Common myeloid progenitor, CD34-positive (primary cell): ENCODE results near the gene PER1.

Experiments
- CTCF ChIA-PET: fragments of 350-600 bp; sonication (Branson Sonifier 250); formaldehyde crosslinking; loops from one replicate; lab custom pipeline; 2021; ENCODE audit warnings: antibody characterized with exemption; lab: Charles Lee
- POLR2A ChIA-PET: fragments of 350-600 bp; sonication (Branson Sonifier 250); formaldehyde crosslinking; loops from one replicate; lab custom pipeline; 2021; ENCODE audit warnings: antibody characterized with exemption; lab: Charles Lee
- DNase-seq, 3 donors: peaks; one replicate each; pipeline versions ENCODE4 v3.0.0 to v3.0.0-alpha.2; 2013
- H3K27ac ChIP-seq, 2 experiments: 1 replicate in 1 of 2; 2 replicates in 1 of 2; pipeline ENCODE4 v1.7.0; 2013; ENCODE audit warnings: inconsistent platforms in 2 of 2, low read length in 2 of 2, mild to moderate bottlenecking in 2 of 2, low read depth in 1 of 2, moderate library complexity in 1 of 2; ENCODE audit not compliant: severe bottlenecking in 2 of 2, insufficient read depth in 1 of 2, poor library complexity in 1 of 2
- H3K27me3 ChIP-seq, 5 experiments: replicated peaks in 2 of 5; 1 replicate in 3 of 5; 2 replicates in 2 of 5; pipeline versions ENCODE4 v1.6.1 to v1.7.0; 2013; ENCODE audit warnings: low read length in 4 of 5, mild to moderate bottlenecking in 2 of 5, moderate library complexity in 2 of 5, inconsistent platforms in 1 of 5; ENCODE audit not compliant: insufficient read depth in 5 of 5, control insufficient read depth in 4 of 5
- H3K36me3 ChIP-seq, 4 experiments: 1 replicate in 2 of 4; 2 replicates in 2 of 4; pipeline versions ENCODE4 v1.6.1 to v1.7.0; 2013; ENCODE audit warnings: low read length in 3 of 4, control low read depth in 1 of 4, mild to moderate bottlenecking in 1 of 4; ENCODE audit not compliant: control insufficient read depth in 4 of 4, insufficient read depth in 4 of 4
- H3K4me1 ChIP-seq, 4 experiments: 1 replicate in 3 of 4; 2 replicates in 1 of 4; pipeline versions ENCODE4 v1.6.1 to v1.7.1; 2013; ENCODE audit warnings: low read length in 3 of 4, mild to moderate bottlenecking in 3 of 4, control low read depth in 1 of 4, inconsistent platforms in 1 of 4, moderate library complexity in 1 of 4; ENCODE audit not compliant: control insufficient read depth in 4 of 4, insufficient read depth in 4 of 4; ENCODE audit errors: control extremely low read depth in 1 of 4
- H3K4me3 ChIP-seq, 7 experiments: 1 replicate in 4 of 7; 2 replicates in 3 of 7; pipeline versions ENCODE4 v1.5.1 to v1.7.0; 2013; ENCODE audit warnings: mild to moderate bottlenecking in 7 of 7, low read length in 6 of 7, moderate library complexity in 6 of 7, inconsistent platforms in 2 of 7, low read depth in 2 of 7, control low read depth in 1 of 7; ENCODE audit not compliant: insufficient read depth in 4 of 7, control insufficient read depth in 1 of 7; ENCODE audit errors: extremely low read depth in 1 of 7
- H3K9me3 ChIP-seq, 5 experiments: 1 replicate in 4 of 5; 2 replicates in 1 of 5; pipeline versions ENCODE4 v1.6.1 to v1.7.1; 2013; ENCODE audit warnings: low read length in 4 of 5, mild to moderate bottlenecking in 2 of 5, inconsistent platforms in 1 of 5, low read depth in 1 of 5, moderate library complexity in 1 of 5; ENCODE audit not compliant: control insufficient read depth in 4 of 5, insufficient read depth in 2 of 5; ENCODE audit errors: control extremely low read depth in 1 of 5
- WGBS: methylation state at CpG from one replicate; pipeline ENCODE4 v1.1.5; 2013; ENCODE audit not compliant: insufficient coverage; 5-methylcytosine and 5-hydroxymethylcytosine counted together

The PER1 gene

GRCh38 chr17:8149419-8150193, 2.6 kb downstream of the PER1 start:
- no peaks in the 10 kb centered on the region for H3K9me3 ChIP-seq
- peaks cover 5 to 47% (median 45%) of the 10 kb centered on the region in 4 experiments for H3K4me1 ChIP-seq
- over 99% methylated on average over 29 of the region's 29 CpGs for WGBS
- peaks cover 13 to 57% (median 46%) of the 10 kb centered on the region in 4 experiments for H3K36me3 ChIP-seq
- no peak overlapping the region for H3K27ac ChIP-seq
- no peaks in the 10 kb centered on the region for H3K27me3 ChIP-seq
- ChIA-PET CTCF (interaction anchor here (19.3 to 22.4 kb wide), 2 partner anchors 6 to 8 kb away, joined by 292 read pairs; partner anchors contain the start of genes PER1 and VAMP2), POLR2A (interaction anchor here (0.9 kb wide), 1 partner anchor 11 kb away, joined by 3 read pairs; no protein-coding TSS in a partner anchor)
- H3K4me3 ChIP-seq = no peak overlapping the region
- DNase-seq = no peak

GRCh38 chr17:8148560-8148959, 3.6 kb downstream of the PER1 start:
- H3K4me1 ChIP-seq = peaks cover 5 to 36% (median 34%) of the 10 kb centered on the region in 4 experiments
- H3K9me3 ChIP-seq = no peaks in the 10 kb centered on the region
- CTCF ChIA-PET = interaction anchor here (19.3 to 22.4 kb wide), 2 partner anchors 7 kb away, joined by 292 read pairs; partner anchors contain the start of genes PER1 and VAMP2
- 99% methylated on average over 9 of the region's 13 CpGs for WGBS
- no peaks in the 10 kb centered on the region for H3K27me3 ChIP-seq
- H3K36me3 ChIP-seq = peaks cover 13 to 67% (median 53%) of the 10 kb centered on the region in 4 experiments
- no peak for DNase-seq
- no peak overlapping the region for H3K27ac ChIP-seq
- H3K4me3 ChIP-seq = no peak overlapping the region
- POLR2A ChIA-PET = interaction anchor here (1.1 to 1.2 kb wide), 2 partner anchors 9 to 10 kb away, joined by 3 to 5 read pairs; no protein-coding TSS in a partner anchor

GRCh38 chr17:8147805-8148404, 4.3 kb downstream of the PER1 start:
- WGBS = 99% methylated on average over 12 of the region's 13 CpGs
- Histone ChIP-seq H3K36me3 (peaks cover 13 to 72% (median 53%) of the 10 kb centered on the region in 4 experiments), H3K9me3 (no peaks in the 10 kb centered on the region), H3K4me1 (peaks cover 4 to 30% (median 28%) of the 10 kb centered on the region in 4 experiments), H3K4me3 (no peak overlapping the region), H3K27ac (no peak overlapping the region), H3K27me3 (no peaks in the 10 kb centered on the region)
- ChIA-PET POLR2A (interaction anchor here (1.1 to 1.2 kb wide), 2 partner anchors 8 to 11 kb away, joined by 3 to 5 read pairs; no protein-coding TSS in a partner anchor), CTCF (interaction anchor here (19.3 to 22.4 kb wide), 2 partner anchors 6 to 7 kb away, joined by 292 read pairs; partner anchors contain the start of genes PER1 and VAMP2)
- DNase-seq = no peak

DNA sequence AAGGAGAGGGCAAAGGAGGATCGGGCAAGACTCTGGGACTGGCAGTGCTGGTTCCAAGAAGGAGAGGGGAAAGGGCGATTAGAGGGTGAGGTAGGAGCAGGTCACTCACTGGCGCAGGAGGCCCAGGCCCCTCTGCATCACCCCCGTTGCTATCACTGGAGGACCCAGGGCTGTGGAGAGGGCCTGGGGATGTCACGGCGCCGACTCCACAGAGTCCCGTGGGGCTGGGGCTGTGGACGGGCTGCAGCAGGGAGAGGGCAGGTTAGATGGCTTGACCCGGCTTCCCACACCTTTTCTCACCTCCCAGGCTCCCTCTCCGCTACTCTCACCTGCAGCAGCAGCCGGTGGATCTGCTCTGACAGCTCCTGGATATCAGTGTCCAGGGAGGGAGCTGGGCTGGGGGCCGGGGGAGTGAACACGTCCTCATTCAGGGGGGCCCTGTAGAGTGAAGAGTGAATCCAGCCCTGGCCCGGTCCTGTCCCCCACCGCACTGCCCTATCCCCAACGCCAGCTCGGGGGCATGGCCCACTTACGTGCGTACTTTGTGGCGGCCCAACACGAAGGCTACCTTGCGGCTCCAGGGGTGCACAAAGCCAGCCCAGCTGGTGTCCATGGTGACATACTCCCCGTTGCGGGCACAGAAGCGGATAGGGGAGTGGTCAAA, 4.9 kb downstream of the PER1 start:
- CTCF ChIA-PET = interaction anchor here (19.3 to 22.4 kb wide), 2 partner anchors 6 to 8 kb away, joined by 292 read pairs; partner anchors contain the start of genes PER1 and VAMP2
- no peaks in the 10 kb centered on the region for H3K9me3 ChIP-seq
- H3K27me3 ChIP-seq = no peaks in the 10 kb centered on the region
- POLR2A ChIA-PET = interaction anchor here (1.1 to 1.2 kb wide), 2 partner anchors 8 to 11 kb away, joined by 3 to 5 read pairs; no protein-coding TSS in a partner anchor
- peaks cover 13 to 79% (median 58%) of the 10 kb centered on the region in 4 experiments for H3K36me3 ChIP-seq
- H3K27ac ChIP-seq = no peak overlapping the region
- H3K4me3 ChIP-seq = no peak overlapping the region
- DNase-seq = no peak
- peaks cover 0 to 24% (median 21%) of the 10 kb centered on the region in 4 experiments for H3K4me1 ChIP-seq
- 99% methylated on average over 20 of the region's 26 CpGs for WGBS

- CTCF ChIA-PET = interaction anchor here (19.3 to 22.4 kb wide), 2 partner anchors 5 to 9 kb away, joined by 292 read pairs; partner anchors contain the start of genes PER1 and VAMP2
- no peak for DNase-seq
- H3K36me3 ChIP-seq = peaks cover 13 to 86% (median 64%) of the 10 kb centered on the region in 4 experiments
- no peaks in the 10 kb centered on the region for H3K27me3 ChIP-seq
- no peaks in the 10 kb centered on the region for H3K9me3 ChIP-seq
- WGBS = 98% methylated on average over 13 of the region's 14 CpGs
- H3K27ac ChIP-seq = no peak overlapping the region
- H3K4me1 ChIP-seq = peaks cover 0 to 16% (median 15%) of the 10 kb centered on the region in 4 experiments
- no peak overlapping the region for H3K4me3 ChIP-seq
- POLR2A ChIA-PET = interaction anchor here (1.3 kb wide), 1 partner anchor 10 kb away, joined by 5 read pairs; no protein-coding TSS in a partner anchor
Observed at GRCh38 chr17:8146381-8147140, 5.6 kb downstream of the PER1 start.

GRCh38 chr17:8145811-8146210, 6.4 kb downstream of the PER1 start:
- Histone ChIP-seq H3K27me3 (no peaks in the 10 kb centered on the region), H3K4me3 (no peak overlapping the region), H3K27ac (no peak overlapping the region), H3K36me3 (peaks cover 13 to 93% (median 68%) of the 10 kb centered on the region in 4 experiments), H3K4me1 (peaks cover 0 to 10% (median 7%) of the 10 kb centered on the region in 4 experiments), H3K9me3 (no peaks in the 10 kb centered on the region)
- WGBS = 97% methylated on average over 12 of the region's 12 CpGs
- DNase-seq = no peak
- POLR2A ChIA-PET = interaction anchor here (1.3 kb wide), 1 partner anchor 11 kb away, joined by 5 read pairs; no protein-coding TSS in a partner anchor
- CTCF ChIA-PET = interaction anchor here (19.3 to 22.4 kb wide), 2 partner anchors 4 to 10 kb away, joined by 292 read pairs; partner anchors contain the start of genes PER1 and VAMP2
